VCaP (cell line): ENCODE measurements around the gene KRTAP29-1.
"Not testable (repeated sequence)": the region's sequence is repeated elsewhere in the genome, so short reads cannot be mapped to it uniquely, and the experiment has no call there.

ENCODE experiments used
- H3K27ac ChIP-seq: fragments of 450-650 bp; 2 replicates; pipeline ENCODE4 v1.5.1; 2017
- TF ChIP-seq, protein P1 (sequence below): fragments of 450-650 bp; conservative IDR thresholded peaks from 2 replicates; pipeline ENCODE4 v1.5.1; 2017; ENCODE audit warnings: mild to moderate bottlenecking, moderate library complexity

KRTAP29-1 gene

DNA sequence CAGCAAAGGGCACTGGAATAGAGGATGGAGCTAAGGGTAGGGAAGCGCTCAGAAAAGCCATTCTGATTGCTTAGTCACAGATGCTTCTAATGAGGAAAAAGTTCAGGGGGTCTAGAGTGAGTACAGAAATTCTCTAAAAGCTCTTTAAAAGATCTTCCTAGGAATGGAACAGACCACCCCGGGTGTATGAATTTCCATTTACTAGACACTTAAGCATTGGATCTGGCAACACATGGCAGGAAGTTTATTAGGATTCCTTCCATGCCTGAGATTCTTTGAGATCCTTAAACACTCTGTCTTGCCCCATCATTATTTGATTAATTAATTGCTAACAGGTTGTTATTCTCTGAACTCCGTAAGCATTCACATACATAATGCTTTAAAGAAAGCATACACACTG is 18.6 kb downstream of the KRTAP29-1 start:
- TF ChIP-seq, protein P1, sequence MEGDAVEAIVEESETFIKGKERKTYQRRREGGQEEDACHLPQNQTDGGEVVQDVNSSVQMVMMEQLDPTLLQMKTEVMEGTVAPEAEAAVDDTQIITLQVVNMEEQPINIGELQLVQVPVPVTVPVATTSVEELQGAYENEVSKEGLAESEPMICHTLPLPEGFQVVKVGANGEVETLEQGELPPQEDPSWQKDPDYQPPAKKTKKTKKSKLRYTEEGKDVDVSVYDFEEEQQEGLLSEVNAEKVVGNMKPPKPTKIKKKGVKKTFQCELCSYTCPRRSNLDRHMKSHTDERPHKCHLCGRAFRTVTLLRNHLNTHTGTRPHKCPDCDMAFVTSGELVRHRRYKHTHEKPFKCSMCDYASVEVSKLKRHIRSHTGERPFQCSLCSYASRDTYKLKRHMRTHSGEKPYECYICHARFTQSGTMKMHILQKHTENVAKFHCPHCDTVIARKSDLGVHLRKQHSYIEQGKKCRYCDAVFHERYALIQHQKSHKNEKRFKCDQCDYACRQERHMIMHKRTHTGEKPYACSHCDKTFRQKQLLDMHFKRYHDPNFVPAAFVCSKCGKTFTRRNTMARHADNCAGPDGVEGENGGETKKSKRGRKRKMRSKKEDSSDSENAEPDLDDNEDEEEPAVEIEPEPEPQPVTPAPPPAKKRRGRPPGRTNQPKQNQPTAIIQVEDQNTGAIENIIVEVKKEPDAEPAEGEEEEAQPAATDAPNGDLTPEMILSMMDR: no peak
- H3K27ac ChIP-seq: no peak overlapping the region

GRCh38 chr17:41278176-41278955 is 24.3 kb downstream of the KRTAP29-1 start:
- TF ChIP-seq, protein P1: no peak
- no peak overlapping the region for H3K27ac ChIP-seq

DNA sequence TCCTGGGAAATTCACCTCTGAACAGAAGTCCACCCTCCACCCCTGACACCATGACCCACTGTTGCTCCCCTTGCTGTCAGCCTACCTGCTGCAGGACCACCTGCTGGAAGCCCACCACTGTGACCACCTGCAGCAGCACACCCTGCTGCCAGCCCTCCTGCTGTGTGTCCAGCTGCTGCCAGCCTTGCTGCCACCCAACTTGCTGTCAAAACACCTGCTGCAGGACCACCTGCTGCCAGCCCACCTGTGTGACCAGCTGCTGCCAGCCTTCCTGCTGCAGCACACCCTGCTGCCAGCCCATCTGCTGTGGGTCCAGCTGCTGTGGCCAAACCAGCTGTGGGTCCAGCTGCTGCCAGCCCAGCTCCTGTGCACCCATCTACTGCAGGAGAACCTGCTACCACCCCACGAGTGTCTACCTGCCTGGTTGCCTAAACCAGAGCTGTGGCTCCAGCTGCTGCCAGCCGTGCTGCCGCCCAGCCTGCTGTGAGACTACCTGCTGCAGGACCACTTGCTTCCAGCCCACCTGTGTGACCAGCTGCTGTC is 26.9 kb downstream of the KRTAP29-1 start, which contains the start of gene KRTAP9-7:
TSS of gene KRTAP9-7 (plus strand) at position 51 of the 543 bp plus-strand sequence. CDS start at position 51, 0 bp downstream.
- H3K27ac ChIP-seq: not testable (repeated sequence)

- TF ChIP-seq, protein P1: no peak
- H3K27ac ChIP-seq: no peak overlapping the region
These were observed 30.8 kb downstream of the KRTAP29-1 start for GRCh38 chr17:41271858-41272257.

GRCh38 chr17:41271323-41271722 is 31.3 kb downstream of the KRTAP29-1 start:
- not testable (repeated sequence) for H3K27ac ChIP-seq

DNA sequence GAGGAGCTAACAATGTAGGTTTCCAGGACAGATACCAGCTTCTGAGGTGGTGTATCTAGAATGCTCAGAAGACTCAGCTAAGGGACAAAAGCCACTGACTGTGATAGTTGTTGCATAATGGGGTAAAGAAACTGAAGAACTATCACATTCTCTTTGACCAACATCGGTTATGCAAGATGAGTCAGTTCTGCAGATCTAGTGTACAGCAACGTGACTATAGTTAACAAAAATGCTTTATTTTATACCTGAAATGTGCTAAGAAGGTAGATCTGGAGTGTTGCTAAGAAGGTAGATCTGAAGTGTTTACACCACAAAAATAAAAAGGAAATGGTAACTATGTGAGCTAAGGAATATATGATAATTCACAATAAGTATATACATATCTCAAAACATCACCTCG is 34.9 kb downstream of the KRTAP29-1 start:
- TF ChIP-seq, protein P1: no peak
- H3K27ac ChIP-seq: no peak overlapping the region

- TF ChIP-seq, protein P1: no peak
- H3K27ac ChIP-seq: no peak within 1 kb of the TSS
These were observed 37.6 kb downstream of the KRTAP29-1 start, which contains the start of gene KRTAP9-6 for GRCh38 chr17:41265078-41265477. TSS of gene KRTAP9-6 (plus strand) at chr17:41265378. CDS start at chr17:41265378, 0 bp downstream.

DNA sequence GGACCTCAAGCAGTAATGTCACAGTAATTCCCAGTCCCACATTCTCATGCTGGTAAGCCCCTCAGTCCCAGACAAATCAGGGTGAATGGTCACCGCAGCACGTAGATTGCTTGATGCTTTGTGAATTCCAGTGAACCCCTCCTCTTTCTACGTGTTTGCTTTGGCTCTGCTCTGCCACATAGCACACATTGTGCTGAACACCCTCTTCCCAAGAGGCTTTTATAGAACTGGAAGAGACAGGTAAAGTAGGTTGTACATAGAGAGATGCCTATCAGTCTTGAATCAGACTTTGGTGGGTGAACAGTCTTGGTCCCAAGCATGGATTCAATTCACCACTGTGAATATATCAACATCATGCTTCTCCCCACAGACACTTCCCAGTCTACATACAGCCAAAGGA is 38.1 kb downstream of the KRTAP29-1 start:
- TF ChIP-seq, protein P1: no peak
- H3K27ac ChIP-seq: no peak overlapping the region
